Left ventricle myocardium inferior (tissue), 1 donor: ENCODE data around the gene EPHB1. TPM values are rescaled to one million over a fixed set of nuclear protein-coding genes. Genes with fewer than 3 reads are reported as not detected.

Experiments used
- DNase-seq: peaks from one replicate; pipeline ENCODE4 v3.0.0-alpha.2; 2020
- H3K27ac ChIP-seq: fragments of 200-600 bp; replicated peaks from 2 replicates; pipeline ENCODE4 v1.8.0; 2021
- H3K27me3 ChIP-seq: fragments of 200-600 bp; 2 replicates; pipeline ENCODE4 v1.8.0; 2021; ENCODE audit warnings: low read depth
- H3K36me3 ChIP-seq: fragments of 200-600 bp; 2 replicates; pipeline ENCODE4 v1.8.0; 2021
- H3K4me1 ChIP-seq: fragments of 200-600 bp; 2 replicates; pipeline ENCODE4 v1.8.0; 2021
- H3K4me3 ChIP-seq: fragments of 200-600 bp; 2 replicates; pipeline ENCODE4 v1.8.0; 2021; ENCODE audit warnings: mild to moderate bottlenecking, moderate library complexity
- H3K9me3 ChIP-seq: fragments of 200-600 bp; replicated peaks from 2 replicates; pipeline ENCODE4 v1.8.0; 2021
- CTCF ChIP-seq: fragments of 200-600 bp; IDR thresholded peaks from 2 replicates; pipeline ENCODE4 v1.8.0; 2021; ENCODE audit warnings: antibody characterized with exemption, mild to moderate bottlenecking, borderline replicate concordance
- intact Hi-C: fragments of 100-400 bp; cut with micrococcal nuclease; formaldehyde crosslinking; loops from one replicate; pipeline ENCODE4 v1.11.0; 2022
- total RNA-seq: library from RNA; stranded (reverse); fragmentation: NEBNext Ultra II Directional; extraction: Animal tissue kit (Norgen Biotek cat#: 25700); gene quantifications from one replicate; pipeline ENCODE4 v1.2.1, GENCODE V29; 2021
- donor health status: DM: no; HTN: yes; CAD: no; lungs with severe emphysema.

The EPHB1 gene
- total RNA-seq, 1 donor from 2014 or later: 1.3 TPM

- DNase-seq: no peak
- Histone ChIP-seq H3K4me3 (no peak overlapping the region), H3K27me3 (no peaks in the 10 kb centered on the region), H3K9me3 (no peaks in the 10 kb centered on the region), H3K27ac (no peak overlapping the region), H3K4me1 (no peaks in the 10 kb centered on the region), H3K36me3 (no peaks in the 10 kb centered on the region)
- intact Hi-C loops: no loop called here
- TF ChIP-seq CTCF: no peak
Observed at GRCh38 chr3:134822090-134822489, 27.0 kb downstream of the EPHB1 start.

GRCh38 chr3:134823679-134824078, 28.6 kb downstream of the EPHB1 start:
- no peak overlapping the region for H3K27ac ChIP-seq
- no peak for TF ChIP-seq CTCF
- no peaks in the 10 kb centered on the region for H3K27me3 ChIP-seq
- intact Hi-C loops: no loop called here
- no peak for DNase-seq
- no peaks in the 10 kb centered on the region for H3K36me3 ChIP-seq
- no peak overlapping the region for H3K4me3 ChIP-seq
- no peaks in the 10 kb centered on the region for H3K9me3 ChIP-seq
- no peaks in the 10 kb centered on the region for H3K4me1 ChIP-seq

GRCh38 chr3:134824791-134825190, 29.7 kb downstream of the EPHB1 start:
- H3K9me3 ChIP-seq: no peaks in the 10 kb centered on the region
- H3K4me1 ChIP-seq: no peaks in the 10 kb centered on the region
- intact Hi-C loops: no loop called here
- H3K27me3 ChIP-seq: no peaks in the 10 kb centered on the region
- no peak overlapping the region for H3K27ac ChIP-seq
- no peak for TF ChIP-seq CTCF
- H3K36me3 ChIP-seq: no peaks in the 10 kb centered on the region
- DNase-seq: no peak
- no peak overlapping the region for H3K4me3 ChIP-seq

GRCh38 chr3:134827213-134827612, 32.2 kb downstream of the EPHB1 start:
- no peak for TF ChIP-seq CTCF
- Histone ChIP-seq H3K4me3 (no peak overlapping the region), H3K27ac (no peak overlapping the region), H3K36me3 (no peaks in the 10 kb centered on the region), H3K4me1 (no peaks in the 10 kb centered on the region), H3K9me3 (no peaks in the 10 kb centered on the region), H3K27me3 (no peaks in the 10 kb centered on the region)
- intact Hi-C loops: no loop called here
- DNase-seq: no peak

GRCh38 chr3:134829721-134830120, 34.7 kb downstream of the EPHB1 start:
- intact Hi-C loops: no loop called here
- Histone ChIP-seq H3K4me1 (no peaks in the 10 kb centered on the region), H3K27ac (no peak overlapping the region), H3K9me3 (no peaks in the 10 kb centered on the region), H3K36me3 (no peaks in the 10 kb centered on the region), H3K27me3 (no peaks in the 10 kb centered on the region), H3K4me3 (no peak overlapping the region)
- no peak for TF ChIP-seq CTCF
- DNase-seq: no peak

- no peaks in the 10 kb centered on the region for H3K4me1 ChIP-seq
- DNase-seq: no peak
- H3K27ac ChIP-seq: no peak overlapping the region
- no peak overlapping the region for H3K4me3 ChIP-seq
- no peaks in the 10 kb centered on the region for H3K36me3 ChIP-seq
- no peaks in the 10 kb centered on the region for H3K27me3 ChIP-seq
- intact Hi-C loops: no loop called here
- no peak for TF ChIP-seq CTCF
- no peaks in the 10 kb centered on the region for H3K9me3 ChIP-seq
Observed at GRCh38 chr3:134832585-134832984, 37.5 kb downstream of the EPHB1 start.
